Measurements from ENCODE around the gene NCBP2L. TPM values are rescaled to one million over a fixed set of nuclear protein-coding genes. Genes with fewer than 3 reads are reported as not detected.

Gene NCBP2L
- total and polyA plus RNA-seq, 2 experiments from 2014 or later = not detected

DNA sequence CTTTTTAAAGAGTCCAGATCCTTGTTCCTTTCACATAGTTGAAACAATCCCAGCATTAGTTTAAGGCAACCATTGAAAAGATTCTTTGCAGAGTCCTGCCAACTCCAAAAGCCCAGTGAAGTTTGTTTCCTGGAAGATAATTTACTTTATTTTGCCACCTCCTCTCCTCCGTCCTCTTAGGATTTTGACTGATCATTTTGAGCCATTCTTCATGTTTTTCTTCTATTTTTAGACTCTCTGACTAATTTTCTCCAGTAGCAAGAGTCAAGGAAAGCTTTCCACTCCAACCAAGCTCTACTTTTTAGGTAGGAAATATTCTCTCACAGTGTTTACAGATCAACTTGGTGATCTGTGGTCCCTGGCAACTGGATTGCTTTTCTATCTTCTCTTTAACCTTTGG, 10.3 kb downstream of the NCBP2L start:
- no peaks in the 10 kb centered on the region for H3K79me2 ChIP-seq (replicated peaks; ENCODE audit: insufficient read depth)
- H3K9me2 ChIP-seq (ENCODE audit: insufficient read depth) = no peaks in the 10 kb centered on the region
- no peaks in the 10 kb centered on the region for H3K27me3 ChIP-seq (ENCODE audit: insufficient read depth)
- H3K36me3 Mint-ChIP-seq (ENCODE audit: low read depth) = no peaks in the 10 kb centered on the region
- no peaks in the 10 kb centered on the region for H3K36me3 ChIP-seq (ENCODE audit: insufficient read depth)
- no peak overlapping the region for H2AFZ ChIP-seq
- H3K9me3 Mint-ChIP-seq = no peaks in the 10 kb centered on the region
- no peak overlapping the region for H3K4me2 ChIP-seq
- no peaks in the 10 kb centered on the region for H4K20me1 ChIP-seq (replicated peaks; ENCODE audit: insufficient read depth)
- H3K27ac Mint-ChIP-seq = no peak overlapping the region
- H3K27me3 Mint-ChIP-seq (ENCODE audit: insufficient read depth, low read depth, poor library complexity) = no peaks in the 10 kb centered on the region
- no peak for ATAC-seq
- no peaks in the 10 kb centered on the region for H3K4me1 ChIP-seq (ENCODE audit: insufficient read depth)
- DNase-seq (ENCODE audit: low spot score) = no peak
- no peak for TF ChIP-seq ZNF114 (CRISPR knock-in tag; IDR thresholded peaks at IDR 0.05)
- TF ChIP-seq, protein P1, sequence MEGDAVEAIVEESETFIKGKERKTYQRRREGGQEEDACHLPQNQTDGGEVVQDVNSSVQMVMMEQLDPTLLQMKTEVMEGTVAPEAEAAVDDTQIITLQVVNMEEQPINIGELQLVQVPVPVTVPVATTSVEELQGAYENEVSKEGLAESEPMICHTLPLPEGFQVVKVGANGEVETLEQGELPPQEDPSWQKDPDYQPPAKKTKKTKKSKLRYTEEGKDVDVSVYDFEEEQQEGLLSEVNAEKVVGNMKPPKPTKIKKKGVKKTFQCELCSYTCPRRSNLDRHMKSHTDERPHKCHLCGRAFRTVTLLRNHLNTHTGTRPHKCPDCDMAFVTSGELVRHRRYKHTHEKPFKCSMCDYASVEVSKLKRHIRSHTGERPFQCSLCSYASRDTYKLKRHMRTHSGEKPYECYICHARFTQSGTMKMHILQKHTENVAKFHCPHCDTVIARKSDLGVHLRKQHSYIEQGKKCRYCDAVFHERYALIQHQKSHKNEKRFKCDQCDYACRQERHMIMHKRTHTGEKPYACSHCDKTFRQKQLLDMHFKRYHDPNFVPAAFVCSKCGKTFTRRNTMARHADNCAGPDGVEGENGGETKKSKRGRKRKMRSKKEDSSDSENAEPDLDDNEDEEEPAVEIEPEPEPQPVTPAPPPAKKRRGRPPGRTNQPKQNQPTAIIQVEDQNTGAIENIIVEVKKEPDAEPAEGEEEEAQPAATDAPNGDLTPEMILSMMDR (conservative IDR thresholded peaks at IDR 0.05; ENCODE audit: low read depth in 2 of 2) = no peak
- no peak for TF ChIP-seq CREB1 (CRISPR knock-in tag; IDR thresholded peaks at IDR 0.05; ENCODE audit: low read depth)
- TF ChIP-seq POLR2AphosphoS5 (IDR thresholded peaks at IDR 0.05; ENCODE audit: low read depth) = no peak
- TF ChIP-seq, protein P2, sequence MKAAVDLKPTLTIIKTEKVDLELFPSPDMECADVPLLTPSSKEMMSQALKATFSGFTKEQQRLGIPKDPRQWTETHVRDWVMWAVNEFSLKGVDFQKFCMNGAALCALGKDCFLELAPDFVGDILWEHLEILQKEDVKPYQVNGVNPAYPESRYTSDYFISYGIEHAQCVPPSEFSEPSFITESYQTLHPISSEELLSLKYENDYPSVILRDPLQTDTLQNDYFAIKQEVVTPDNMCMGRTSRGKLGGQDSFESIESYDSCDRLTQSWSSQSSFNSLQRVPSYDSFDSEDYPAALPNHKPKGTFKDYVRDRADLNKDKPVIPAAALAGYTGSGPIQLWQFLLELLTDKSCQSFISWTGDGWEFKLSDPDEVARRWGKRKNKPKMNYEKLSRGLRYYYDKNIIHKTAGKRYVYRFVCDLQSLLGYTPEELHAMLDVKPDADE (IDR thresholded peaks at IDR 0.05) = no peak
- TF ChIP-seq EZH2 (IDR thresholded peaks at IDR 0.05; ENCODE audit: low read depth, unreplicated experiment) = no peak
- no peak for TF ChIP-seq NANOG (IDR thresholded peaks at IDR 0.05; ENCODE audit: borderline replicate concordance)
- no peak for TF ChIP-seq REST (IDR thresholded peaks at IDR 0.05; ENCODE audit: unreplicated experiment)
- TF ChIP-seq ZNF331 (CRISPR knock-in tag; IDR thresholded peaks at IDR 0.05; ENCODE audit: low read depth) = no peak
- TF ChIP-seq, protein P3, sequence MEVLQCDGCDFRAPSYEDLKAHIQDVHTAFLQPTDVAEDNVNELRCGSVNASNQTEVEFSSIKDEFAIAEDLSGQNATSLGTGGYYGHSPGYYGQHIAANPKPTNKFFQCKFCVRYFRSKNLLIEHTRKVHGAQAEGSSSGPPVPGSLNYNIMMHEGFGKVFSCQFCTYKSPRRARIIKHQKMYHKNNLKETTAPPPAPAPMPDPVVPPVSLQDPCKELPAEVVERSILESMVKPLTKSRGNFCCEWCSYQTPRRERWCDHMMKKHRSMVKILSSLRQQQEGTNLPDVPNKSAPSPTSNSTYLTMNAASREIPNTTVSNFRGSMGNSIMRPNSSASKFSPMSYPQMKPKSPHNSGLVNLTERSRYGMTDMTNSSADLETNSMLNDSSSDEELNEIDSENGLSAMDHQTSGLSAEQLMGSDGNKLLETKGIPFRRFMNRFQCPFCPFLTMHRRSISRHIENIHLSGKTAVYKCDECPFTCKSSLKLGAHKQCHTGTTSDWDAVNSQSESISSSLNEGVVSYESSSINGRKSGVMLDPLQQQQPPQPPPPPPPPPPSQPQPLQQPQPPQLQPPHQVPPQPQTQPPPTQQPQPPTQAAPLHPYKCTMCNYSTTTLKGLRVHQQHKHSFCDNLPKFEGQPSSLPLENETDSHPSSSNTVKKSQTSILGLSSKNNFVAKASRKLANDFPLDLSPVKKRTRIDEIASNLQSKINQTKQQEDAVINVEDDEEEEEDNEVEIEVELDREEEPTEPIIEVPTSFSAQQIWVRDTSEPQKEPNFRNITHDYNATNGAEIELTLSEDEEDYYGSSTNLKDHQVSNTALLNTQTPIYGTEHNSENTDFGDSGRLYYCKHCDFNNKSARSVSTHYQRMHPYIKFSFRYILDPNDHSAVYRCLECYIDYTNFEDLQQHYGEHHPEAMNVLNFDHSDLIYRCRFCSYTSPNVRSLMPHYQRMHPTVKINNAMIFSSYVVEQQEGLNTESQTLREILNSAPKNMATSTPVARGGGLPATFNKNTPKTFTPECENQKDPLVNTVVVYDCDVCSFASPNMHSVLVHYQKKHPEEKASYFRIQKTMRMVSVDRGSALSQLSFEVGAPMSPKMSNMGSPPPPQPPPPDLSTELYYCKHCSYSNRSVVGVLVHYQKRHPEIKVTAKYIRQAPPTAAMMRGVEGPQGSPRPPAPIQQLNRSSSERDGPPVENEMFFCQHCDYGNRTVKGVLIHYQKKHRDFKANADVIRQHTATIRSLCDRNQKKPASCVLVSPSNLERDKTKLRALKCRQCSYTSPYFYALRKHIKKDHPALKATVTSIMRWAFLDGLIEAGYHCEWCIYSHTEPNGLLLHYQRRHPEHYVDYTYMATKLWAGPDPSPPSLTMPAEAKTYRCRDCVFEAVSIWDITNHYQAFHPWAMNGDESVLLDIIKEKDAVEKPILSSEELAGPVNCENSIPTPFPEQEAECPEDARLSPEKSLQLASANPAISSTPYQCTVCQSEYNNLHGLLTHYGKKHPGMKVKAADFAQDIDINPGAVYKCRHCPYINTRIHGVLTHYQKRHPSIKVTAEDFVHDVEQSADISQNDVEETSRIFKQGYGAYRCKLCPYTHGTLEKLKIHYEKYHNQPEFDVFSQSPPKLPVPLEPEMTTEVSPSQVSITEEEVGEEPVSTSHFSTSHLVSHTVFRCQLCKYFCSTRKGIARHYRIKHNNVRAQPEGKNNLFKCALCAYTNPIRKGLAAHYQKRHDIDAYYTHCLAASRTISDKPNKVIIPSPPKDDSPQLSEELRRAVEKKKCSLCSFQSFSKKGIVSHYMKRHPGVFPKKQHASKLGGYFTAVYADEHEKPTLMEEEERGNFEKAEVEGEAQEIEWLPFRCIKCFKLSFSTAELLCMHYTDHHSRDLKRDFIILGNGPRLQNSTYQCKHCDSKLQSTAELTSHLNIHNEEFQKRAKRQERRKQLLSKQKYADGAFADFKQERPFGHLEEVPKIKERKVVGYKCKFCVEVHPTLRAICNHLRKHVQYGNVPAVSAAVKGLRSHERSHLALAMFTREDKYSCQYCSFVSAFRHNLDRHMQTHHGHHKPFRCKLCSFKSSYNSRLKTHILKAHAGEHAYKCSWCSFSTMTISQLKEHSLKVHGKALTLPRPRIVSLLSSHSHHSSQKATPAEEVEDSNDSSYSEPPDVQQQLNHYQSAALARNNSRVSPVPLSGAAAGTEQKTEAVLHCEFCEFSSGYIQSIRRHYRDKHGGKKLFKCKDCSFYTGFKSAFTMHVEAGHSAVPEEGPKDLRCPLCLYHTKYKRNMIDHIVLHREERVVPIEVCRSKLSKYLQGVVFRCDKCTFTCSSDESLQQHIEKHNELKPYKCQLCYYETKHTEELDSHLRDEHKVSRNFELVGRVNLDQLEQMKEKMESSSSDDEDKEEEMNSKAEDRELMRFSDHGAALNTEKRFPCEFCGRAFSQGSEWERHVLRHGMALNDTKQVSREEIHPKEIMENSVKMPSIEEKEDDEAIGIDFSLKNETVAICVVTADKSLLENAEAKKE (CRISPR knock-in tag; IDR thresholded peaks at IDR 0.05) = no peak
- no peak for TF ChIP-seq STAT1 (IDR thresholded peaks at IDR 0.05; ENCODE audit: unreplicated experiment)
- H3K4me3 Mint-ChIP-seq = no peak overlapping the region
- H3K27ac ChIP-seq (ENCODE audit: low read depth) = no peak overlapping the region
- no peaks in the 10 kb centered on the region for H3K4me1 Mint-ChIP-seq
- H3K4me3 ChIP-seq = no peak overlapping the region
- no peaks in the 10 kb centered on the region for H3F3A ChIP-seq (replicated peaks; ENCODE audit: low read depth)

All from GM23338 (cell line).